ENCODE measurements around the gene CTNNBL1.
"Not testable (repeated sequence)": the region's sequence is repeated elsewhere in the genome, so short reads cannot be mapped to it uniquely, and the experiment has no call there.

The CTNNBL1 gene

GRCh38 chr20:37679751-37680150 is 14.1 kb upstream of the CTNNBL1 start:
- not testable (repeated sequence) for H2AFZ ChIP-seq (ENCODE audit: insufficient read depth, low read length, poor library complexity); H3K14ac ChIP-seq (ENCODE audit: low read length); H3K27ac ChIP-seq (ENCODE audit: low read depth, low read length); H3K79me1 ChIP-seq (ENCODE audit: low read length); H3K4me2 ChIP-seq (ENCODE audit: low read length); H4K8ac ChIP-seq (ENCODE audit: low read depth, low read length); H2BK5ac ChIP-seq (ENCODE audit: low read depth, low read length, poor library complexity); H4K91ac ChIP-seq (ENCODE audit: low read depth, low read length); H3K4me3 ChIP-seq (ENCODE audit: low read depth, low read length); H3K18ac ChIP-seq (ENCODE audit: low read length); H3K9ac ChIP-seq (ENCODE audit: low read length); H3K9me3 ChIP-seq (ENCODE audit: insufficient read depth, low read depth, low read length); H3K23ac ChIP-seq (ENCODE audit: low read length); H3K27me3 ChIP-seq (ENCODE audit: insufficient read depth, low read length); H4K12ac ChIP-seq (ENCODE audit: low read depth, low read length); H3K36me3 ChIP-seq (ENCODE audit: control insufficient read depth in 1 of 2, insufficient read depth in 2 of 2, low read length in 2 of 2); H2BK120ac ChIP-seq (ENCODE audit: insufficient read depth, low read length, poor library complexity); H3K79me2 ChIP-seq (ENCODE audit: control insufficient read depth, insufficient read depth, low read length, poor library complexity); H2AK5ac ChIP-seq (ENCODE audit: low read length); H3K4ac ChIP-seq (ENCODE audit: low read depth, low read length); H3K4me1 ChIP-seq (ENCODE audit: control insufficient read depth in 1 of 2, insufficient read depth in 2 of 2, low read length in 2 of 2); H2BK12ac ChIP-seq (ENCODE audit: low read length)
- WGBS (ENCODE audit: extremely low coverage, insufficient coverage, insufficient read length), result no CpG with 5 or more reads among the region's 4 CpGs
- DNase-seq, result peak; percentile 56 to 75

- H3K9ac ChIP-seq (ENCODE audit: low read length), result no peak overlapping the region
- no peak overlapping the region for H4K91ac ChIP-seq (ENCODE audit: low read depth, low read length)
- H3K4me2 ChIP-seq (ENCODE audit: low read length), result no peak overlapping the region
- peak; percentile 40 to 61 for DNase-seq
- no peaks in the 10 kb centered on the region for H3K79me1 ChIP-seq (ENCODE audit: low read length)
- no peak overlapping the region for H2AFZ ChIP-seq (ENCODE audit: insufficient read depth, low read length, poor library complexity)
- no peaks in the 10 kb centered on the region for H3K4me1 ChIP-seq (ENCODE audit: control insufficient read depth in 1 of 2, insufficient read depth in 2 of 2, low read length in 2 of 2)
- no peak overlapping the region for H2BK5ac ChIP-seq (ENCODE audit: low read depth, low read length, poor library complexity)
- H3K27me3 ChIP-seq (ENCODE audit: insufficient read depth, low read length), result no peaks in the 10 kb centered on the region
- H2BK120ac ChIP-seq (ENCODE audit: insufficient read depth, low read length, poor library complexity), result no peak overlapping the region
- H2AK5ac ChIP-seq (ENCODE audit: low read length), result no peak overlapping the region
- no peak overlapping the region for H3K4me3 ChIP-seq (ENCODE audit: low read depth, low read length)
- no peak overlapping the region for H3K23ac ChIP-seq (ENCODE audit: low read length)
- H3K36me3 ChIP-seq (ENCODE audit: control insufficient read depth in 1 of 2, insufficient read depth in 2 of 2, low read length in 2 of 2), result no peaks in the 10 kb centered on the region
- no peak overlapping the region for H3K18ac ChIP-seq (ENCODE audit: low read length)
- no peaks in the 10 kb centered on the region for H3K79me2 ChIP-seq (ENCODE audit: control insufficient read depth, insufficient read depth, low read length, poor library complexity)
- no peak overlapping the region for H3K14ac ChIP-seq (ENCODE audit: low read length)
- H4K8ac ChIP-seq (ENCODE audit: low read depth, low read length), result no peak overlapping the region
- H3K9me3 ChIP-seq (ENCODE audit: insufficient read depth, low read depth, low read length), result no peaks in the 10 kb centered on the region
- no CpG with 5 or more reads among the region's 3 CpGs for WGBS (ENCODE audit: extremely low coverage, insufficient coverage, insufficient read length)
- no peak overlapping the region for H2BK12ac ChIP-seq (ENCODE audit: low read length)
- H3K27ac ChIP-seq (ENCODE audit: low read depth, low read length), result no peak overlapping the region
- no peak overlapping the region for H4K12ac ChIP-seq (ENCODE audit: low read depth, low read length)
- H3K4ac ChIP-seq (ENCODE audit: low read depth, low read length), result no peak overlapping the region
These were observed 13.4 kb upstream of the CTNNBL1 start for GRCh38 chr20:37680420-37680819.

- no peak for DNase-seq
- Histone ChIP-seq H3K27ac (ENCODE audit: low read depth, low read length) (no peak overlapping the region), H2AFZ (ENCODE audit: insufficient read depth, low read length, poor library complexity) (no peak overlapping the region), H2BK120ac (ENCODE audit: insufficient read depth, low read length, poor library complexity) (no peak overlapping the region), H3K4ac (ENCODE audit: low read depth, low read length) (no peak overlapping the region), H4K12ac (ENCODE audit: low read depth, low read length) (no peak overlapping the region), H4K8ac (ENCODE audit: low read depth, low read length) (no peak overlapping the region), H3K4me1 (ENCODE audit: control insufficient read depth in 1 of 2, insufficient read depth in 2 of 2, low read length in 2 of 2) (no peaks in the 10 kb centered on the region), H3K79me1 (ENCODE audit: low read length) (no peaks in the 10 kb centered on the region), H2AK5ac (ENCODE audit: low read length) (no peak overlapping the region), H3K9ac (ENCODE audit: low read length) (peak overlapping the region; percentile 55), H3K14ac (ENCODE audit: low read length) (no peak overlapping the region), H4K91ac (ENCODE audit: low read depth, low read length) (no peak overlapping the region), H3K27me3 (ENCODE audit: insufficient read depth, low read length) (no peaks in the 10 kb centered on the region), H3K4me3 (ENCODE audit: low read depth, low read length) (no peak overlapping the region), H3K4me2 (ENCODE audit: low read length) (no peak overlapping the region), H3K18ac (ENCODE audit: low read length) (no peak overlapping the region), H3K79me2 (ENCODE audit: control insufficient read depth, insufficient read depth, low read length, poor library complexity) (no peaks in the 10 kb centered on the region), H3K36me3 (ENCODE audit: control insufficient read depth in 1 of 2, insufficient read depth in 2 of 2, low read length in 2 of 2) (no peaks in the 10 kb centered on the region), H2BK5ac (ENCODE audit: low read depth, low read length, poor library complexity) (no peak overlapping the region), H3K9me3 (ENCODE audit: insufficient read depth, low read depth, low read length) (no peaks in the 10 kb centered on the region), H3K23ac (ENCODE audit: low read length) (no peak overlapping the region), H2BK12ac (ENCODE audit: low read length) (no peak overlapping the region)
- no CpG with 5 or more reads among the region's 10 CpGs for WGBS (ENCODE audit: extremely low coverage, insufficient coverage, insufficient read length)
These were observed 12.3 kb upstream of the CTNNBL1 start for GRCh38 chr20:37681384-37682112.

GRCh38 chr20:37683146-37683545 is 10.7 kb upstream of the CTNNBL1 start:
- no CpG with 5 or more reads among the region's 9 CpGs for WGBS (ENCODE audit: extremely low coverage, insufficient coverage, insufficient read length)
- H3K36me3 ChIP-seq (ENCODE audit: control insufficient read depth in 1 of 2, insufficient read depth in 2 of 2, low read length in 2 of 2); H3K9me3 ChIP-seq (ENCODE audit: insufficient read depth, low read depth, low read length); H3K79me2 ChIP-seq (ENCODE audit: control insufficient read depth, insufficient read depth, low read length, poor library complexity); H3K27ac ChIP-seq (ENCODE audit: low read depth, low read length); H3K14ac ChIP-seq (ENCODE audit: low read length); H2BK120ac ChIP-seq (ENCODE audit: insufficient read depth, low read length, poor library complexity); H4K91ac ChIP-seq (ENCODE audit: low read depth, low read length); H2BK5ac ChIP-seq (ENCODE audit: low read depth, low read length, poor library complexity); H4K12ac ChIP-seq (ENCODE audit: low read depth, low read length); H3K27me3 ChIP-seq (ENCODE audit: insufficient read depth, low read length); H3K18ac ChIP-seq (ENCODE audit: low read length); H2AFZ ChIP-seq (ENCODE audit: insufficient read depth, low read length, poor library complexity); H2AK5ac ChIP-seq (ENCODE audit: low read length); DNase-seq; H4K8ac ChIP-seq (ENCODE audit: low read depth, low read length); H3K4me1 ChIP-seq (ENCODE audit: control insufficient read depth in 1 of 2, insufficient read depth in 2 of 2, low read length in 2 of 2); H2BK12ac ChIP-seq (ENCODE audit: low read length); H3K4ac ChIP-seq (ENCODE audit: low read depth, low read length); H3K79me1 ChIP-seq (ENCODE audit: low read length); H3K4me2 ChIP-seq (ENCODE audit: low read length); H3K9ac ChIP-seq (ENCODE audit: low read length); H3K23ac ChIP-seq (ENCODE audit: low read length); H3K4me3 ChIP-seq (ENCODE audit: low read depth, low read length): not testable (repeated sequence)
